AG09309 (cell line): ENCODE data around the gene STK31.
"Not testable (repeated sequence)": the region's sequence is repeated elsewhere in the genome, so short reads cannot be mapped to it uniquely, and the experiment has no call there.

Experiments used
- DNase-seq: peaks from one replicate; pipeline ENCODE4 v3.0.0-alpha.2; 2010; ENCODE audit warnings: low read depth
- H3K4me3 ChIP-seq: 2 replicates; pipeline ENCODE4 v1.5.1; 2011; ENCODE audit warnings: mild to moderate bottlenecking, low read depth, low read length, moderate library complexity; ENCODE audit not compliant: control insufficient read depth
- TF ChIP-seq, protein P1 (sequence below): IDR thresholded peaks from 2 replicates; pipeline ENCODE4 v1.5.1; 2011; ENCODE audit warnings: mild to moderate bottlenecking, low read depth, low read length, inconsistent platforms; ENCODE audit not compliant: insufficient read depth, control insufficient read depth; ENCODE audit errors: missing control alignments

STK31 gene

DNA sequence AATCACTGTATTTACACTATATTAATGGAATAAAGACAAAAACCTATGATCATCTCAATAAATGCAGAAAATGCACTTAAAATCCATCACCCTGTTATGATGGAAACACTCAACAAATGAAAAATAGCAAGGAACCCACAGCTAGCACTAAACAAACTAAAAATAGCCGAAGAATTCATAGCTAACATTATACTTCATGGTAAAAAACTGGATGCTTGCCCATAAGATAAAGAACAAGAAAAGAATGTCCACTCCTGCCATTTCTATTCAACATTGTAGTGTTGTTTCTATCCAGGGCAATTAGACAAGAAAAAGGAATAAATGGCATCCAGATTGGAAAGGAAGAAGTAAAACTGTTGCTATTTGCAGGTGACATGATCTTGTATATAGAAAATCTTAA is 142.1 kb downstream of the STK31 start:
- DNase-seq, result no peak
- TF ChIP-seq, protein P1, sequence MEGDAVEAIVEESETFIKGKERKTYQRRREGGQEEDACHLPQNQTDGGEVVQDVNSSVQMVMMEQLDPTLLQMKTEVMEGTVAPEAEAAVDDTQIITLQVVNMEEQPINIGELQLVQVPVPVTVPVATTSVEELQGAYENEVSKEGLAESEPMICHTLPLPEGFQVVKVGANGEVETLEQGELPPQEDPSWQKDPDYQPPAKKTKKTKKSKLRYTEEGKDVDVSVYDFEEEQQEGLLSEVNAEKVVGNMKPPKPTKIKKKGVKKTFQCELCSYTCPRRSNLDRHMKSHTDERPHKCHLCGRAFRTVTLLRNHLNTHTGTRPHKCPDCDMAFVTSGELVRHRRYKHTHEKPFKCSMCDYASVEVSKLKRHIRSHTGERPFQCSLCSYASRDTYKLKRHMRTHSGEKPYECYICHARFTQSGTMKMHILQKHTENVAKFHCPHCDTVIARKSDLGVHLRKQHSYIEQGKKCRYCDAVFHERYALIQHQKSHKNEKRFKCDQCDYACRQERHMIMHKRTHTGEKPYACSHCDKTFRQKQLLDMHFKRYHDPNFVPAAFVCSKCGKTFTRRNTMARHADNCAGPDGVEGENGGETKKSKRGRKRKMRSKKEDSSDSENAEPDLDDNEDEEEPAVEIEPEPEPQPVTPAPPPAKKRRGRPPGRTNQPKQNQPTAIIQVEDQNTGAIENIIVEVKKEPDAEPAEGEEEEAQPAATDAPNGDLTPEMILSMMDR, result no peak
- no peak overlapping the region for H3K4me3 ChIP-seq

DNA sequence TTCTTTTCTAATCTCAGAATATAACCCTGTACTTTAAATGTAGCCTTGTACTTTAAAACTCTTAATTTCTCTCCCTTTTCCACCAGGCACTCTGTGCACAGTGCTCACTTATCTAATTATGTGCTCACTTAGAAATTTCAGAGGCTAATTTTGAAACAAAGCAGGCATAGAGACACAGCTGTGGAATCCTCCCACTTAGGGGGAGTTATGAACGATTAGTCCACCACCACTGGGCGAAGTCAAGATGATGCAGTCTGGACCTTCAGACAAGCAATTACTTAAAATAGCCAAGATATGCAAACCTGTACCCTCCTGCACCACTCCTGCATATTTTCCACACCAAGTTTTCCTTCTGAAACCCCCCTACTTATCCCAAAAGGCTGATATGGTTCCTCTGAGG is 143.0 kb downstream of the STK31 start:
- TF ChIP-seq, protein P1, result no peak
- no peak for DNase-seq

DNA sequence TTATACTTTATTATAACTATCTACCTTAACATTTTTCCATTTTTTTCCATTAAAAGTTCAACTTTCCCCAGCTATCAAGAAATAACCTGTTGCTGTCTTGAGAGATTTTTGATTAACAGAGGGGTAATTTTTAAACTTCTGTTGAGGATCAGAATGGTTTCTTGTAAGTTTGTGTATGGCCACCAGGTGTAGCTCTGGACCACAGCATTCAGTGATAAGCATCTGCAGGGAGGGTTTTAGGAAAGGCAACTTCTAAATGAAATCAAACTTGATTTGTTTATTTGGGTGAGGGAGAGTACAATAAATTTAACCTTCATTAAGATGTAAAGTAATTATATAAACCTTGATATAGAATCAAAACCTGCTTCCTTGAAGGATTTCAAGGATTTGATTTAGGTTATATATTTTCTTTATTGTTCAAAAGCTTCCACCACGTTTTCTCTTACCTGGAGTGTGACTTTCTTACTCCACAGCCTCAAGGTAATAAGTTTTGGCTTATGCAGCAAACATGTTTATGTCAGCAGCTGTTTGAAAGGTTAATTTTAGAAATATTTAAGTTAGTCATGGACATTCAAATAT is 153.3 kb downstream of the STK31 start:
- no peak overlapping the region for H3K4me3 ChIP-seq
- DNase-seq, result peak; percentile 4
- TF ChIP-seq, protein P1, result peak; percentile 62

More for the DNA sequence above, 143.0 kb downstream of the STK31 start:
- H3K4me3 ChIP-seq, result no peak overlapping the region

DNA sequence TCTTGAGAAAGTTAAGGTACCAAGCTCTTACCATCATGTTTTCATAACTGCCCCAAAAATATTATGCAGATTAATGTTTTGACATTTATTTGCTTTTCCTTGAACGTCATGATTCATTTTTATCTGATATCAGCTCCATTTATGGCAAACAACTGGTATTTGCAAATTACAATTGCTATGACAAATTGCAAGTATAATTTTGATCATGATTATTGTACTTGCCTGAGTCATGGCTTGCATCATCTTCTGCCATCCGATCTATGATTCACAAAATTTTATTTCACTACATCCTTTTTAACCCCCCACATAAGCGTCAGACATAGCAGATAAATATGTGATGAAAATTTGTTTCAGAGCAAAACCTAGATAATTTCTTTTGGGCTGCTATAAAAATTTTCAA is 155.0 kb downstream of the STK31 start:
- TF ChIP-seq, protein P1, result no peak
- DNase-seq, result peak; percentile 55
- H3K4me3 ChIP-seq, result no peak overlapping the region

DNA sequence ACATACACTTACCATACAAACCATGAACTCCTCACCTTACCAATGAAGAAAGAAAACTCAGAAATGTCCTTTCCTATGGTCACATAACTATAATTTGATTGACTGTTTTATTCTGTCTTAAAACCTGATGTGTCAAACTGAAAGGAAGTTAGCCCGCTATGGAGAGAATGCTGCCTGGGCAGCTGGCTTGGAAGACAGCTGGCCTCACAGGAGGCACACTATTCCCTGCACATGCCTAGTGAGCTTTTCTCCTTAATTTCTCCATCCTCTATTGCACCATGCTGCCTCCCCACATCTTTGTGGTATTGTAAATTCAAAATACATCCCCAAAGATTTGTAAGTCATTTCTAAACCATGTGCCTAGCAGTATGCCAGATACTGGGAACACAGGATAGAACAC is 163.3 kb downstream of the STK31 start:
- H3K4me3 ChIP-seq, result no peak overlapping the region
- DNase-seq, result no peak
- TF ChIP-seq, protein P1, result no peak

DNA sequence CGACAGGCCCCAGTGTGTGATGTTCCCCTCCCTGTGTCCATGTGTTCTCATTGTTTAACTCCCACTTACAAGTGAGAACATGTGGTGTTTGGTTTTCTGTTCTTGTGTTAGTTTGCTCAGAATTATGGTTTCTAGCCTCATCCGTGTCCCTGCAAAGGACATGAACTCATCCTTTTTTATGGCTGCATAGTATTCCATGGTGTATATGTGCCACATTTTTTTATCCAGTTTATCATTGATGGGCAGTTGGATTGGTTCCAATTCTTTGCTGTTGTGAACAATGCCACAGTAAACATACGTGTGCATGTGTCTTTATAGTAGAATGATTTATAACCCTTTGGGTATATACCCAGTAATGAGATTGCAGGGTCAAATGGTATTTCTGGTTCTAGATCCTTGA is 166.5 kb downstream of the STK31 start:
- H3K4me3 ChIP-seq, DNase-seq: not testable (repeated sequence)
